IMR-90 (cell line): ENCODE results near the gene FOXP1. TPM values are rescaled to one million over a fixed set of nuclear protein-coding genes. Genes with fewer than 3 reads are reported as not detected.
A peak's percentile ranks its signal among the peaks of the same experiment; 100 is the strongest.

Experiments
- ATAC-seq: fragments of 200-7000 bp; cut with Tn5 transposase; 2 replicates; pipeline ENCODE4 v1.9.1; 2020; ENCODE audit warnings: low read depth, mild to moderate bottlenecking, moderate library complexity
- BruUV-seq: library from RNA; stranded (reverse); fragments of 400-500 nt; replicated peaks from 2 replicates; lab custom pipeline; 2021; lab: Mats Ljungman, UMichigan
- CTCF ChIA-PET: fragments of 300-600 bp; formaldehyde crosslinking; extraction: SDS; loops from one replicate; lab custom pipeline; 2021; ENCODE audit warnings: antibody characterized with exemption; lab: Yijun Ruan, JAX
- POLR2A ChIA-PET: fragments of 300-600 bp; sonication (Branson Sonifier 250); formaldehyde crosslinking; loops from one replicate; lab custom pipeline; 2022; ENCODE audit warnings: antibody characterized with exemption; ENCODE audit not compliant: unreplicated experiment; lab: Charles Lee
- DNase-seq: peaks from one replicate; pipeline ENCODE4 v3.0.0; 2013
- H2AFZ ChIP-seq: replicated peaks from 2 replicates; pipeline ENCODE3; 2013; ENCODE audit warnings: low read length, mild to moderate bottlenecking; ENCODE audit not compliant: poor library complexity
- H2AK5ac ChIP-seq: 2 replicates; pipeline ENCODE4 v1.6.1; 2013; ENCODE audit warnings: low read depth, low read length, inconsistent platforms
- H2AK9ac ChIP-seq: replicated peaks from 2 replicates; pipeline ENCODE3; 2013; ENCODE audit warnings: mild to moderate bottlenecking, low read depth, low read length, moderate library complexity; ENCODE audit not compliant: poor library complexity
- H2BK120ac ChIP-seq: 2 replicates; pipeline ENCODE4 v1.6.1; 2013; ENCODE audit warnings: low read depth, low read length, inconsistent platforms
- H2BK15ac ChIP-seq: 3 replicates; pipeline ENCODE4 v1.6.1; 2013; ENCODE audit warnings: low read depth, low read length, inconsistent platforms
- H2BK20ac ChIP-seq: 2 replicates; pipeline ENCODE4 v1.6.1; 2013; ENCODE audit warnings: low read depth, mild to moderate bottlenecking, inconsistent platforms, low read length, moderate library complexity
- H2BK5ac ChIP-seq: 2 replicates; pipeline ENCODE4 v1.6.1; 2013; ENCODE audit warnings: mild to moderate bottlenecking, low read depth, low read length, inconsistent platforms; ENCODE audit not compliant: poor library complexity, severe bottlenecking
- H3K14ac ChIP-seq: replicated peaks from 2 replicates; pipeline ENCODE4 v1.6.1; 2013; ENCODE audit warnings: low read depth, low read length, inconsistent platforms
- H3K18ac ChIP-seq: 2 replicates; pipeline ENCODE4 v1.6.1; 2013; ENCODE audit warnings: low read depth, low read length, control low read depth
- H3K23ac ChIP-seq: 2 replicates; pipeline ENCODE4 v1.6.1; 2013; ENCODE audit warnings: low read depth, low read length, inconsistent platforms
- H3K27ac ChIP-seq: 2 replicates; pipeline ENCODE4 v1.5.1; 2013; ENCODE audit warnings: mild to moderate bottlenecking, control low read depth, low read length; ENCODE audit not compliant: insufficient read depth
- H3K27me3 ChIP-seq: 2 replicates; pipeline ENCODE4 v1.6.1; 2013; ENCODE audit warnings: low read length; ENCODE audit not compliant: control insufficient read depth, insufficient read depth
- H3K36me3 ChIP-seq: 2 replicates; pipeline ENCODE4 v1.6.1; 2013; ENCODE audit warnings: low read length, mixed read lengths; ENCODE audit not compliant: control insufficient read depth, insufficient read depth
- H3K4ac ChIP-seq: 2 replicates; pipeline ENCODE4 v1.6.1; 2013; ENCODE audit warnings: low read depth, low read length, inconsistent platforms
- H3K4me1 ChIP-seq: 2 replicates; pipeline ENCODE4 v1.6.1; 2013; ENCODE audit warnings: low read length, mixed read lengths; ENCODE audit not compliant: control insufficient read depth, insufficient read depth
- H3K4me2 ChIP-seq: 2 replicates; pipeline ENCODE4 v1.6.1; 2013; ENCODE audit warnings: low read depth, mild to moderate bottlenecking, control low read depth, low read length, moderate library complexity
- H3K4me3 ChIP-seq: 2 replicates; pipeline ENCODE4 v1.5.1; 2013; ENCODE audit warnings: low read depth, mild to moderate bottlenecking, control low read depth, low read length, moderate library complexity; ENCODE audit not compliant: insufficient read depth
- H3K56ac ChIP-seq: 2 replicates; pipeline ENCODE4 v1.6.1; 2013; ENCODE audit warnings: low read length, inconsistent platforms; ENCODE audit not compliant: insufficient read depth; ENCODE audit errors: extremely low read depth
- H3K79me1 ChIP-seq, 2 experiments: 2 replicates each; pipeline ENCODE4 v1.6.1; 2013; ENCODE audit warnings: low read length in 2 of 2, inconsistent platforms in 1 of 2, low read depth in 1 of 2
- H3K9ac ChIP-seq: 2 replicates; pipeline ENCODE4 v1.6.1; 2013; ENCODE audit warnings: low read depth, low read length, control low read depth
- H3K9me1 ChIP-seq: 2 replicates; pipeline ENCODE4 v1.6.1; 2013; ENCODE audit warnings: low read length, inconsistent platforms; ENCODE audit not compliant: insufficient read depth
- H3K9me3 ChIP-seq: 2 replicates; pipeline ENCODE4 v1.6.1; 2013; ENCODE audit warnings: low read length; ENCODE audit not compliant: control insufficient read depth, insufficient read depth
- H4K20me1 ChIP-seq: 2 replicates; pipeline ENCODE4 v1.6.1; 2013; ENCODE audit warnings: low read length, inconsistent platforms; ENCODE audit not compliant: insufficient read depth
- H4K5ac ChIP-seq: 2 replicates; pipeline ENCODE4 v1.6.1; 2013; ENCODE audit warnings: mild to moderate bottlenecking, low read depth, low read length, control low read depth
- H4K8ac ChIP-seq, 2 experiments: 2 replicates each; pipeline ENCODE4 v1.6.1; 2013; ENCODE audit warnings: low read depth in 2 of 2, low read length in 2 of 2, control low read depth in 1 of 2, inconsistent platforms in 1 of 2
- H4K91ac ChIP-seq: 2 replicates; pipeline ENCODE4 v1.6.1; 2013; ENCODE audit warnings: low read depth, low read length, inconsistent platforms; ENCODE audit not compliant: insufficient read depth
- BHLHE40 ChIP-seq: fragments of 150-350 bp; IDR thresholded peaks from 2 replicates; pipeline ENCODE4 v1.6.1; 2016; ENCODE audit warnings: mild to moderate bottlenecking, low read depth, low read length
- CEBPB ChIP-seq: IDR thresholded peaks from 2 replicates; pipeline ENCODE4 v1.6.1; 2012; ENCODE audit warnings: low read depth, low read length, improper control_type of control experiment
- CHD1 ChIP-seq: IDR thresholded peaks from 2 replicates; pipeline ENCODE4 v1.6.1; 2012; ENCODE audit warnings: low read depth, low read length, improper control_type of control experiment
- MAFK ChIP-seq: IDR thresholded peaks from 2 replicates; pipeline ENCODE4 v1.6.1; 2012; ENCODE audit warnings: low read depth, low read length, improper control_type of control experiment
- MAZ ChIP-seq: IDR thresholded peaks from 2 replicates; pipeline ENCODE4 v1.6.1; 2012; ENCODE audit warnings: low read depth, mild to moderate bottlenecking, low read length, improper control_type of control experiment, moderate library complexity, borderline replicate concordance
- NFE2L2 ChIP-seq: fragments of 150-350 bp; IDR thresholded peaks from 2 replicates; pipeline ENCODE4 v1.6.1; 2016; ENCODE audit warnings: low read depth, mild to moderate bottlenecking, low read length
- POLR2A ChIP-seq: IDR thresholded peaks from 2 replicates; pipeline ENCODE4 v1.6.1; 2012; ENCODE audit warnings: mild to moderate bottlenecking, low read depth, low read length
- RAD21 ChIP-seq: IDR thresholded peaks from 2 replicates; pipeline ENCODE4 v1.6.1; 2012; ENCODE audit warnings: low read length, improper control_type of control experiment
- RCOR1 ChIP-seq: IDR thresholded peaks from 2 replicates; pipeline ENCODE4 v1.6.1; 2012; ENCODE audit warnings: mild to moderate bottlenecking, low read length, improper control_type of control experiment; ENCODE audit not compliant: insufficient replicate concordance
- SMC3 ChIP-seq: fragments of 150-350 bp; IDR thresholded peaks from 2 replicates; pipeline ENCODE4 v1.6.1; 2016; ENCODE audit warnings: low read depth, mild to moderate bottlenecking, antibody characterized with exemption, low read length, moderate library complexity
- WGBS, 2 experiments: methylation state at CpG; one replicate each; pipeline versions ENCODE4 v1.1.5 to v1.1.7; 2013; ENCODE audit warnings: missing lambda C conversion rate in 2 of 2; ENCODE audit not compliant: insufficient read length in 1 of 2; ENCODE audit errors: extremely low coverage in 2 of 2; 5-methylcytosine and 5-hydroxymethylcytosine counted together
- dilution Hi-C: fragments of 300-500 bp; cut with HindIII; formaldehyde crosslinking; loops from one replicate; pipeline ENCODE4 v1.14.3; 2018; ENCODE audit warnings: low sequenced_read_pairs; ENCODE audit not compliant: unreplicated experiment
- in situ Hi-C: fragments of 300-500 bp; cut with MboI; formaldehyde crosslinking; loops from 3 replicates; pipeline ENCODE4 v1.14.3; 2019; ENCODE audit warnings: low sequenced_read_pairs, inconsistent platforms, mixed read lengths
- intact Hi-C: fragments of 100-400 bp; cut with micrococcal nuclease; formaldehyde crosslinking; loops from 2 replicates; pipeline ENCODE4 v1.10.0; 2022
- polyA plus RNA-seq, 3 experiments: library from polyadenylated mRNA; depleted of rRNA; stranded (reverse); fragments of >200 nt; gene quantifications; 2 replicates each; pipeline ENCODE4 v1.2.3, GENCODE V29; 2012; ENCODE audit warnings: low replicate concordance in 1 of 3
- total RNA-seq: library from RNA; depleted of rRNA; stranded (reverse); fragments of >200 nt; gene quantifications from 2 replicates; pipeline ENCODE4 v1.2.3, GENCODE V29; 2012
- TF ChIP-seq, protein P1 (sequence below): fragments of 150-350 bp; IDR thresholded peaks from 2 replicates; pipeline ENCODE4 v1.6.1; 2016; ENCODE audit warnings: low read depth, mild to moderate bottlenecking, low read length, moderate library complexity, borderline replicate concordance
- TF ChIP-seq, protein P2 (sequence below): conservative IDR thresholded peaks from 2 replicates; pipeline ENCODE4 v1.5.1; 2012; ENCODE audit warnings: mild to moderate bottlenecking, low read depth, low read length, improper control_type of control experiment

The FOXP1 gene
- total and polyA plus RNA-seq, 2 of the 4 experiments (the other 2 are of a cell fraction): 37.0 to 132 TPM

DNA sequence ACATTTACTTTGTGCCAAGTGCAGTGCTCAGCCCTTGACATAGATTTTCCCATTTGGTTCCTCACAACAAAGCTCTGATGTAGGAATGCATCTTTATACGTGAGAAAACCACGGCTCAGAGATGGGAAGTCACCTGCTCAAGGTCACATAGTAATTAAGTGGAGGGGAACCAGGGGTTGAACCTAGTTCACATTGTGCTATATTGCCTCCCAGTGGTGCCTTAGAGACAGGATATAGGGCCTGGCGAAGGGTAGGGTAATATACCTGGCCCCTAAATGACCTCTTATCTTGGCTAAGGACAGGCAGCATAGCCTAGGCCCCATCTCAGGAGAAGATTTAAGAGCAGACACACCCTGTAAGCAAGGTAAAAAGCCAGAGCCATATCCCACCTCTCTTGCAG lies 71.5 kb downstream of the FOXP1 start:
- Histone ChIP-seq H2BK120ac (peak overlapping the region; percentile 41; the same call in 1 of the 2 replicates), H3K9ac (no peak overlapping the region), H3K18ac (peak overlapping the region; percentile 56; the same call in 1 of the 2 replicates), H2AK9ac (no peak overlapping the region), H3K23ac (peak overlapping the region; percentile 3; the same call in 1 of the 2 replicates), H3K27ac (no peak overlapping the region), H3K79me1 (peaks cover 28 to 65% of the 10 kb centered on the region in 2 experiments), H3K9me1 (peaks cover 12% of the 10 kb centered on the region; the same call in 1 of the 2 replicates), H2BK15ac (peak overlapping the region; percentile 30; the same call in 1 of the 3 replicates), H4K20me1 (no peaks in the 10 kb centered on the region), H3K14ac (0 out of 2 replicates have a peak overlapping the region, but pooled peaks have one; percentile 6), H4K91ac (peak overlapping the region; percentile 60), H3K4me3 (no peak overlapping the region), H4K8ac (no peak overlapping the region; a peak in 1 of 4 replicates), H3K4me2 (no peak overlapping the region), H2AFZ (no peak overlapping the region), H3K56ac (no peak overlapping the region; the same call in 1 of the 2 replicates), H3K9me3 (no peaks in the 10 kb centered on the region; the same call in 1 of the 2 replicates), H3K4ac (peak overlapping the region; percentile 47), H3K36me3 (no peaks in the 10 kb centered on the region), H3K4me1 (peaks cover 7% of the 10 kb centered on the region), H2AK5ac (peak overlapping the region; percentile 85), H2BK5ac (peak overlapping the region; percentile 17), H3K27me3 (no peaks in the 10 kb centered on the region), H4K5ac (no peak overlapping the region; the same call in 1 of the 2 replicates), H2BK20ac (peak overlapping the region; percentile 84)
- intact Hi-C loops (loop anchor here (5.0 kb wide), 1 partner anchor 70 kb away; the partner anchor contains the start of gene FOXP1), dilution Hi-C loops (no loop called here), in situ Hi-C loops (no loop called here)
- CTCF ChIA-PET: interaction anchor here (1.0 kb wide), 1 partner anchor 16 kb away, joined by 3 read pairs; no protein-coding TSS in a partner anchor
- DNase-seq (no peak), ATAC-seq (no peak)
- TF ChIP-seq MAFK (no peak), POLR2A (no peak), CHD1 (no peak), RCOR1 (no peak), NFE2L2 (no peak), CEBPB (no peak), MAZ (no peak), BHLHE40 (no peak), RAD21 (no peak), SMC3 (no peak)
- TF ChIP-seq, protein P1, sequence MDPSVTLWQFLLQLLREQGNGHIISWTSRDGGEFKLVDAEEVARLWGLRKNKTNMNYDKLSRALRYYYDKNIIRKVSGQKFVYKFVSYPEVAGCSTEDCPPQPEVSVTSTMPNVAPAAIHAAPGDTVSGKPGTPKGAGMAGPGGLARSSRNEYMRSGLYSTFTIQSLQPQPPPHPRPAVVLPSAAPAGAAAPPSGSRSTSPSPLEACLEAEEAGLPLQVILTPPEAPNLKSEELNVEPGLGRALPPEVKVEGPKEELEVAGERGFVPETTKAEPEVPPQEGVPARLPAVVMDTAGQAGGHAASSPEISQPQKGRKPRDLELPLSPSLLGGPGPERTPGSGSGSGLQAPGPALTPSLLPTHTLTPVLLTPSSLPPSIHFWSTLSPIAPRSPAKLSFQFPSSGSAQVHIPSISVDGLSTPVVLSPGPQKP: no peak
- TF ChIP-seq, protein P2, sequence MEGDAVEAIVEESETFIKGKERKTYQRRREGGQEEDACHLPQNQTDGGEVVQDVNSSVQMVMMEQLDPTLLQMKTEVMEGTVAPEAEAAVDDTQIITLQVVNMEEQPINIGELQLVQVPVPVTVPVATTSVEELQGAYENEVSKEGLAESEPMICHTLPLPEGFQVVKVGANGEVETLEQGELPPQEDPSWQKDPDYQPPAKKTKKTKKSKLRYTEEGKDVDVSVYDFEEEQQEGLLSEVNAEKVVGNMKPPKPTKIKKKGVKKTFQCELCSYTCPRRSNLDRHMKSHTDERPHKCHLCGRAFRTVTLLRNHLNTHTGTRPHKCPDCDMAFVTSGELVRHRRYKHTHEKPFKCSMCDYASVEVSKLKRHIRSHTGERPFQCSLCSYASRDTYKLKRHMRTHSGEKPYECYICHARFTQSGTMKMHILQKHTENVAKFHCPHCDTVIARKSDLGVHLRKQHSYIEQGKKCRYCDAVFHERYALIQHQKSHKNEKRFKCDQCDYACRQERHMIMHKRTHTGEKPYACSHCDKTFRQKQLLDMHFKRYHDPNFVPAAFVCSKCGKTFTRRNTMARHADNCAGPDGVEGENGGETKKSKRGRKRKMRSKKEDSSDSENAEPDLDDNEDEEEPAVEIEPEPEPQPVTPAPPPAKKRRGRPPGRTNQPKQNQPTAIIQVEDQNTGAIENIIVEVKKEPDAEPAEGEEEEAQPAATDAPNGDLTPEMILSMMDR: no peak; the same call in 1 of the 2 replicates
- BruUV-seq: no TSS peak
- WGBS, 2 experiments: 60% methylated on average over 1 of the region's 3 CpGs; no CpG with 5 or more reads in 1 of the 2 experiments
- POLR2A ChIA-PET: no interaction called here
